T-cell (primary cell): ENCODE results near the gene SYNGR4. TPM values are rescaled to one million over a fixed set of nuclear protein-coding genes. Genes with fewer than 3 reads are reported as not detected.

Experiments
- ATAC-seq, 4 experiments: fragments of 200-7000 bp in 3 of 4; fragments of 150-1000 bp in 1 of 4; cut with Tn5 transposase; replicated peaks in 1 of 4; 1 replicate in 3 of 4; 2 replicates in 1 of 4; pipeline ENCODE4 v1.10.0; 2021; ENCODE audit warnings: moderate library complexity in 3 of 4, mild to moderate bottlenecking in 2 of 4, moderate number of reproducible peaks in 1 of 4
- CTCF ChIA-PET, 2 donors: fragments of 300-600 bp; sonication (Branson Sonifier 250); formaldehyde crosslinking; loops; one replicate each; lab custom pipeline; 2022; ENCODE audit warnings: antibody characterized with exemption in 2 of 2; lab: Charles Lee
- POLR2A ChIA-PET, 2 donors: fragments of 300-600 bp; sonication (Branson Sonifier 250); formaldehyde crosslinking; loops; one replicate each; lab custom pipeline; 2022; ENCODE audit warnings: antibody characterized with exemption in 2 of 2; lab: Charles Lee
- DNase-seq, 35 experiments: peaks; one replicate each; pipeline versions ENCODE4 v3.0.0 to v3.0.0-alpha.2; 2013 to 2023
- H3K27ac ChIP-seq: one replicate; pipeline ENCODE4 v1.5.1; 2013; ENCODE audit warnings: low read length
- H3K27me3 ChIP-seq, 2 experiments: replicated peaks in 1 of 2; 1 replicate in 1 of 2; 2 replicates in 1 of 2; pipeline versions ENCODE4 v1.6.1 to v1.7.0; 2013; ENCODE audit warnings: low read length in 1 of 2, mixed read lengths in 1 of 2; ENCODE audit not compliant: control insufficient read depth in 2 of 2, insufficient read depth in 2 of 2; ENCODE audit errors: extremely low read depth in 1 of 2
- H3K36me3 ChIP-seq, 2 donors: 1 replicate in 1 of 2; 2 replicates in 1 of 2; pipeline versions ENCODE4 v1.6.1 to v1.7.0; 2013; ENCODE audit warnings: low read length in 1 of 2; ENCODE audit not compliant: control insufficient read depth in 2 of 2, insufficient read depth in 1 of 2; ENCODE audit errors: extremely low read depth in 1 of 2
- H3K4me1 ChIP-seq, 2 experiments: 1 replicate in 1 of 2; 2 replicates in 1 of 2; pipeline versions ENCODE4 v1.6.1 to v1.7.0; 2013; ENCODE audit warnings: low read length in 2 of 2, mixed read lengths in 1 of 2; ENCODE audit not compliant: insufficient read depth in 2 of 2, control insufficient read depth in 1 of 2; ENCODE audit errors: extremely low read depth in 1 of 2
- H3K4me3 ChIP-seq, 2 donors: 1 replicate in 1 of 2; 2 replicates in 1 of 2; pipeline versions ENCODE4 v1.5.1 to v1.7.0; 2013; ENCODE audit warnings: mild to moderate bottlenecking in 2 of 2, low read length in 1 of 2, moderate library complexity in 1 of 2; ENCODE audit not compliant: control insufficient read depth in 1 of 2; ENCODE audit errors: extremely low read depth in 1 of 2
- H3K9me3 ChIP-seq: 2 replicates; pipeline ENCODE4 v1.7.0; 2013
- H3K27ac Mint-ChIP-seq, 2 donors: one replicate each; pipeline ENCODE4 v1.8.0; 2020 to 2021; ENCODE audit warnings: mild to moderate bottlenecking in 2 of 2, mixed read lengths in 2 of 2
- H3K27me3 Mint-ChIP-seq, 2 donors: one replicate each; pipeline ENCODE4 v1.8.0; 2021 to 2022; ENCODE audit warnings: mixed read lengths in 2 of 2
- H3K36me3 Mint-ChIP-seq: one replicate; pipeline ENCODE4 v1.8.0; 2021; ENCODE audit warnings: mixed read lengths
- H3K4me1 Mint-ChIP-seq, 3 donors: one replicate each; pipeline ENCODE4 v1.8.0; 2020 to 2022; ENCODE audit warnings: mixed read lengths in 3 of 3, mild to moderate bottlenecking in 1 of 3
- H3K4me3 Mint-ChIP-seq, 3 donors: one replicate each; pipeline ENCODE4 v1.8.0; 2020 to 2022; ENCODE audit warnings: mild to moderate bottlenecking in 3 of 3, mixed read lengths in 3 of 3, moderate library complexity in 3 of 3
- H3K9me3 Mint-ChIP-seq, 3 donors: one replicate each; pipeline ENCODE4 v1.8.0; 2020 to 2022; ENCODE audit warnings: mixed read lengths in 3 of 3
- WGBS: methylation state at CpG from one replicate; pipeline ENCODE4 v1.1.5; 2013; ENCODE audit warnings: missing lambda C conversion rate; ENCODE audit not compliant: insufficient coverage; 5-methylcytosine and 5-hydroxymethylcytosine counted together
- total RNA-seq, 35 experiments: library from RNA in 6 of 35; stranded (reverse) in 6 of 35; fragments of 120-200 nt in 1 of 35; gene quantifications; one replicate each; pipeline versions ENCODE4 v1.2.1 to v1.2.4 and lab custom pipeline; 2013 to 2026

SYNGR4 gene
- total RNA-seq, 5 donors from 2014 or later (not counting 1 experiment from before 2014, with no cell fraction given), result not detected

DNA sequence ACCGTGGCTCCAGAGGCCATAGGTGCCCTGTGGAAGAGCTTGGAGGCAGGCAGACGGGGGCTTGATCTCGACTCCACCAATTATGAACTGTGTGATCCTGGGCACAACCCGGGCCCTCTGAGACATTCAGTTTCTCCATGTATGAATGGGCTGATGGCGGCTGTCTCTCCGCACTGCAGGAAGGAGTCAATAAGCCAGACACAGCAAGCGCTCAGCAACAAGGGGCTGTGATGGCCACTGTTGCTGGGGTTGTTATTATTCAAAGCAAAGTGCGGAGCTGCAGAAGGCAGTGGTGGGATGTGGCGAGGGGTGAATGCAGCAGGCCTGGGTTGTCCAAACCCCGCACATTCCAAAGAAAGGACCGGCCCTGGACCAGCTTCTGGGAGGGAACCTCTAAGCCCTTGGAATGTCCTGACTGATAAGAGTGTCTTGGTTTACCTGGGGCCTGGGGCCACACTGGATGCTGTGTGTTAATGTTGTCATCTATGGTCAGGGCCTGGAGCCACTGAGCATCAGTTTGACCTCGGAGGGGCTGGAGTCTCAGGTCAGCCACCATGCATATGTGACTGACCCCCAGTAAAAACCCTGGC is 8.7 kb upstream of the SYNGR4 start:
- no peak for ATAC-seq
- Mint-ChIP-seq H3K36me3 (peaks cover 8% of the 10 kb centered on the region), H3K4me3 (no peak overlapping the region), H3K4me1 (peaks cover 0 to 7% (median 2%) of the 10 kb centered on the region in 3 donors), H3K27me3 (no peaks in the 10 kb centered on the region), H3K27ac (no peak overlapping the region), H3K9me3 (no peaks in the 10 kb centered on the region)
- ChIA-PET CTCF (no interaction called here), POLR2A (interaction anchor here in 1 of 2 donors (0.6 kb wide), 1 partner anchor 226 kb away, joined by 9 read pairs; no protein-coding TSS in a partner anchor)
- Histone ChIP-seq H3K27ac (no peak overlapping the region), H3K4me3 (no peak overlapping the region), H3K27me3 (no peaks in the 10 kb centered on the region), H3K4me1 (peaks cover 0 to 6% of the 10 kb centered on the region in 2 experiments), H3K9me3 (no peaks in the 10 kb centered on the region), H3K36me3 (peaks cover 3 to 4% of the 10 kb centered on the region in 2 donors)
- 96% methylated on average over 8 of the region's 12 CpGs for WGBS
- no peak for DNase-seq

GRCh38 chr19:48359123-48359522 is 5.0 kb upstream of the SYNGR4 start:
- Mint-ChIP-seq H3K4me3 (no peak overlapping the region), H3K4me1 (peaks cover 12 to 15% (median 14%) of the 10 kb centered on the region in 3 donors), H3K36me3 (peaks cover 5% of the 10 kb centered on the region), H3K27ac (no peak overlapping the region), H3K9me3 (no peaks in the 10 kb centered on the region), H3K27me3 (no peaks in the 10 kb centered on the region)
- H3K27ac ChIP-seq, result no peak overlapping the region
- ChIA-PET POLR2A (no interaction called here), CTCF (interaction anchor here in 1 of 2 donors (0.6 kb wide), 1 partner anchor 29 kb away, joined by 3 read pairs; no protein-coding TSS in a partner anchor)
- 90% methylated on average over 3 of the region's 5 CpGs for WGBS
- H3K27me3 ChIP-seq, result no peaks in the 10 kb centered on the region
- H3K36me3 ChIP-seq, result peaks cover 3 to 4% of the 10 kb centered on the region in 2 donors
- H3K4me3 ChIP-seq, result no peak overlapping the region
- peaks cover 0 to 11% of the 10 kb centered on the region in 2 experiments for H3K4me1 ChIP-seq
- no peaks in the 10 kb centered on the region for H3K9me3 ChIP-seq
- DNase-seq (no peak), ATAC-seq (no peak)

DNA sequence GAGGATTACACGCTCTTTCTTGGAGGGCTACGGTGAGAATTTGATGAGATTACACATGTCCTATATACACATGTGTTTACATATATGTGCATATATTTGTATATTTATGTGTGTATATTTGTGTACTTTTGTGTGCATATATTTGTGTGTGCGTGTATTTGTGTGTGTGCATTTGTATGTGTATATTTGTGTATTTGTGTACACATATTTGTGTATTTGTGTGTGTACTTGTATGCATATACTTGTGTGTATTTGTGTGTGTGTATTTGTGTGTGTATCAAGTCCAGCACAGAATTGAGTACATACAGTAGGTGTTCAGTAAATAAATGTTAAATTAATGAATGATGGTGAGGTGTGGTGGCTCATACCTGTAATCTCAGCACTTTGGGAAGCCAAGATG is 2.3 kb upstream of the SYNGR4 start:
- H3K4me3 ChIP-seq, result no peak overlapping the region
- DNase-seq, result no peak
- 93% methylated on average over 1 of the region's 3 CpGs for WGBS
- H3K36me3 Mint-ChIP-seq, result peaks cover 5% of the 10 kb centered on the region
- no peaks in the 10 kb centered on the region for H3K27me3 ChIP-seq
- peaks cover 0 to 4% of the 10 kb centered on the region in 2 donors for H3K36me3 ChIP-seq
- no peak for ATAC-seq
- peak overlapping the region in 1 of 3 donors; percentile 31 for H3K4me3 Mint-ChIP-seq
- H3K4me1 ChIP-seq, result peaks cover 3 to 20% of the 10 kb centered on the region in 2 experiments
- POLR2A ChIA-PET, result no interaction called here
- no peak overlapping the region for H3K27ac Mint-ChIP-seq
- no peaks in the 10 kb centered on the region for H3K27me3 Mint-ChIP-seq
- no peak overlapping the region for H3K27ac ChIP-seq
- CTCF ChIA-PET, result interaction anchor here in 1 of 2 donors (2.3 kb wide), 1 partner anchor 28 kb away, joined by 32 read pairs; no protein-coding TSS in a partner anchor
- no peaks in the 10 kb centered on the region for H3K9me3 Mint-ChIP-seq
- H3K4me1 Mint-ChIP-seq, result peaks cover 12 to 22% (median 15%) of the 10 kb centered on the region in 3 donors
- no peaks in the 10 kb centered on the region for H3K9me3 ChIP-seq

- H3K36me3 ChIP-seq, result peaks cover 0 to 4% of the 10 kb centered on the region in 2 donors
- CTCF ChIA-PET, result interaction anchor here (0.6 to 2.3 kb wide), 6 partner anchors 29 to 814 kb away, joined by 3 to 32 read pairs (median 5); no protein-coding TSS in a partner anchor
- ATAC-seq, result peak; percentile 62 to 69 (median 66)
Observed at GRCh38 chr19:48362716-48363499, 1.3 kb upstream of the SYNGR4 start.

GRCh38 chr19:48363500-48363809 is 712 bp upstream of the SYNGR4 start:
- Mint-ChIP-seq H3K4me3 (peak overlapping the region; percentile 88 to 91 (median 88)), H3K36me3 (peaks cover 3% of the 10 kb centered on the region), H3K27ac (peak overlapping the region; percentile 92 to 96), H3K9me3 (no peaks in the 10 kb centered on the region), H3K27me3 (no peaks in the 10 kb centered on the region), H3K4me1 (peaks cover 12 to 22% (median 15%) of the 10 kb centered on the region in 3 donors)
- no peaks in the 10 kb centered on the region for H3K9me3 ChIP-seq
- H3K4me1 ChIP-seq, result peaks cover 3 to 20% of the 10 kb centered on the region in 2 experiments
- 3% methylated on average over 8 of the region's 10 CpGs for WGBS
- ATAC-seq, result peak in 2 of 4 experiments; percentile 13 to 14
- POLR2A ChIA-PET, result interaction anchor here in 1 of 2 donors (0.5 to 1.5 kb wide), 4 partner anchors 31 to 1552 kb away, joined by 3 to 11 read pairs (median 7); no protein-coding TSS in a partner anchor
- H3K36me3 ChIP-seq, result peaks cover 0 to 4% of the 10 kb centered on the region in 2 donors
- peak in 5 of 35 experiments; percentile 1 to 22 (median 16) for DNase-seq
- CTCF ChIA-PET, result interaction anchor here (0.6 to 2.3 kb wide), 15 partner anchors 27 to 1294 kb away, joined by 3 to 32 read pairs (median 5); partner anchors contain the start of genes KDELR1 (in 2 of the 2), DHX34 (in 1 of the 2), GYS1 (in 1 of the 2) and RUVBL2 (in 1 of the 2)
- no peaks in the 10 kb centered on the region for H3K27me3 ChIP-seq
- H3K27ac ChIP-seq, result peak overlapping the region; percentile 78
- H3K4me3 ChIP-seq, result peak overlapping the region; percentile 71 to 81

More at GRCh38 chr19:48362716-48363499, 1.3 kb upstream of the SYNGR4 start:
- Mint-ChIP-seq H3K4me3 (peak overlapping the region; percentile 88 to 91 (median 88)), H3K36me3 (peaks cover 5% of the 10 kb centered on the region), H3K4me1 (peaks cover 12 to 22% (median 15%) of the 10 kb centered on the region in 3 donors), H3K27ac (peak overlapping the region; percentile 92 to 96), H3K27me3 (no peaks in the 10 kb centered on the region), H3K9me3 (no peaks in the 10 kb centered on the region)
- Histone ChIP-seq H3K27me3 (no peaks in the 10 kb centered on the region), H3K27ac (peak overlapping the region; percentile 78), H3K9me3 (no peaks in the 10 kb centered on the region), H3K4me1 (peaks cover 3 to 20% of the 10 kb centered on the region in 2 experiments), H3K4me3 (peak overlapping the region; percentile 71 to 81)
- WGBS, result under 1% methylated on average over 24 of the region's 26 CpGs
- POLR2A ChIA-PET, result interaction anchor here (0.7 to 0.9 kb wide), 2 partner anchors 105 to 1089 kb away, joined by 3 read pairs; no protein-coding TSS in a partner anchor
- DNase-seq, result peak; percentile 71 to 93 (median 87)
